ENCODE data around the gene ABCD1. TPM values are rescaled to one million over a fixed set of nuclear protein-coding genes. Genes with fewer than 3 reads are reported as not detected.
"Not testable (repeated sequence)": the region's sequence is repeated elsewhere in the genome, so short reads cannot be mapped to it uniquely, and the experiment has no call there.

ABCD1 gene
- total RNA-seq, 2 donors from 2014 or later, result 14.7 to 17.7 TPM

DNA sequence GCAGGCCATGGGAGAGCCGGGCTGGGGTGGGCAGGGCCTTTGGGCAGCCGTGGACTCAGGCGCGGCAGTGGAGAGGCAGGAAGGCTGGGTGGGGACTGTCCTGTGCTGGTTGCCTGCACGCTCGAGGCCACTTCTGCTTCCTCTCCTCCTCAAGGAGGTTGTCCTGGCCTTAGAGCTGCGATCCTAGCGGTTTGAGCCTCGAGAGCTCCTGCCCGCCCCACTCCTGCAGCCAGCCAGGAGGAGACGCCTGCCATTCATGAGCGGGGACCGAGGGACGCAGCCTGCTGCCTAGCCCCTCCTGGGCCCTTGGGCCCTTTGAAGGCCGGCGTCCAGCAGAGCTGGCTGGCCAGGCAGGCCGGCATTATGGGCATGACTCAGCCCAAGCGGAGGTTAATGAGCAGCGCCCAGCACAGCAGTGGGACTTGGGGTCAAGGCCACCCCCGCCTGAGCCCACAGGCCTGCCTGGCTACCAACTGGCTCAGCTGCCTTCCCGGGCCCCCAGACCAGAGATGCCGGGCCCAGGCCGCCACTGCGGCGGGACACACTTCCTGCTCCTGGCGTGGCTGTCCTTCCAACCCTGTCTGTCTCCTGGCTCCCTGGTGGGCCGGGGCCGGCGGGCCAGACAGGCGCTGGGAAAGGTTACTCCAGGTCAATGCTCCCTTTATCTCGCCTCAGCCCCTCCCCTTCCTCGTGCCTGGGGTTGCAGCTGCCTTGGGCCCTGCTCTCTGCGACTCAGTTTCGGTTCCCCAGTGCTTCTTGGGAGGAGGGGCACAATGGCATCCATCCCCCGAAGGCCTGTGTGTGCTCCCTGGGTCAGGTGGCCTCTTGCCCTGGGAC, 1.8 kb downstream of the ABCD1 start:
- DNase-seq, result peak; percentile 21 to 35 (median 30)
- peak overlapping the region; percentile 86 for H3K27ac Mint-ChIP-seq
- no peaks in the 10 kb centered on the region for H3K36me3 Mint-ChIP-seq (ENCODE audit: low read depth)
- no peaks in the 10 kb centered on the region for H3K9me3 ChIP-seq (ENCODE audit: control insufficient read depth, low read length, poor library complexity, severe bottlenecking)
- H3K4me1 Mint-ChIP-seq, result peaks cover 16% of the 10 kb centered on the region
- peak overlapping the region; percentile 70 for H3K4me3 Mint-ChIP-seq
- H3K27me3 Mint-ChIP-seq, result no peaks in the 10 kb centered on the region
- ATAC-seq, result peak; percentile 27

DNA sequence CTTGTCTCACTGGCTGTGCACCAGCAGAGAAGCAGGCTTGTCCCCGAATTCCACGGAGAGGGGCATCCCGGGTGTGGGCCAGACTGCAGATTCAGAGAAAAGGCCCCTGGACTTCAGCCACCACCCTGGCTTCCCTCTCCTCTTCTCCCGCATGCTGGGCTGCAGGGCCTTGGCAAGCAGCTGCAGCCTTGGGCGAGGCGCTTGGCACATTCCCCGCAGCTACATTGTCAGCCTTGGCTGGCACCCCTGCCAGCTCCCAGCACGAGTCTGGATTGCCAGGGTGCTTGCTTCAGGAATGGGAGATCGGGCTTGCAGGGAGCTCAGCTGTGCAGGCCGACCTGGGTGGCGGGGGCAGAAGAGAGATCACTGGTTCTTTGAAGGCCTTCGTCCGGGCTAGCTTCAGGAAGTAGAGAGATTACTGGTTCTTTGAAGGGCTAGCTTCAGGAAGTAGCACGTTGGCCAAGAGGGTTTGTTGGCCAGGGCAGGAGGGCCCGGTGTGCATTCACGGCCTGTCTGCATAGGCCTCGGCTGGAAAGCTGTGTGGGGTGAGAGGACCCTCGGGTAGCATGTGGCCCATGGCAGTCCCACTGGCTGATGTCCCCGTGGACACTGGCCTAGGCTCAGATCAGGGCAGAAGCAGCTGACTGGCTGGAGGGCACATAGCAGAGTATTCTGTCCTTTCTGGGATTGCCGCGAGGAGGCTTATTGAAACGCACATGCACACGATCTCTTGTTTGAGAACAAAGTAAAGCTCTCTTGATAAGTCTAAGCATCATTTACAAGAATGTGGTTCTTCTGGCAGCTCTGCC, 2.7 kb downstream of the ABCD1 start:
- DNase-seq (no peak), ATAC-seq (no peak)
- no peaks in the 10 kb centered on the region for H3K9me3 ChIP-seq (ENCODE audit: control insufficient read depth, low read length, poor library complexity, severe bottlenecking)
- peak overlapping the region; percentile 70 for H3K4me3 Mint-ChIP-seq
- H3K4me1 Mint-ChIP-seq, result peaks cover 11% of the 10 kb centered on the region
- no peaks in the 10 kb centered on the region for H3K27me3 Mint-ChIP-seq
- H3K36me3 Mint-ChIP-seq (ENCODE audit: low read depth), result no peaks in the 10 kb centered on the region
- H3K27ac Mint-ChIP-seq, result peak overlapping the region; percentile 86

DNA sequence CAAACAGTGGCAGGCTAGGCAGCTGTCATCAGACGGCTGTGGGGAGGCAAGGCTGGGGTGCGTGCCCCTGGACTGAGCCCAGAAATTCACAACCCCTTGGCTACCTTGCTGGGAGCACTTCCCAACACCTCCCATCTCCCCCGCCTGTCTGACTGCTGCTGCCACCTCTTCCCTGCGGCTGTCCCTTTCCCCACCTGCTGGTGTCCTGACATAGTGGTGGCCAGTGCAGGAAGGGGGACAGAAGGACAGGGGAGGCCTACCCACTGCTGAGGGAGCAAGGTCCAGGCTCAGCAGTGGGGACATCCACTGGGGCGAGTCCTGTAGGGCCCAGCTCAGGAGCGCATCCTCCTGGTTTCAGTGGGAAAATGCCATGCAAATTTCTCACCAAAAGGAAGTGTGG, 3.4 kb downstream of the ABCD1 start:
- Mint-ChIP-seq H3K36me3 (ENCODE audit: low read depth) (no peaks in the 10 kb centered on the region), H3K4me3 (no peak overlapping the region), H3K27ac (peak overlapping the region; percentile 86), H3K4me1 (peaks cover 9% of the 10 kb centered on the region), H3K27me3 (no peaks in the 10 kb centered on the region)
- no peaks in the 10 kb centered on the region for H3K9me3 ChIP-seq (ENCODE audit: control insufficient read depth, low read length, poor library complexity, severe bottlenecking)
- no peak for ATAC-seq
- DNase-seq, result no peak

DNA sequence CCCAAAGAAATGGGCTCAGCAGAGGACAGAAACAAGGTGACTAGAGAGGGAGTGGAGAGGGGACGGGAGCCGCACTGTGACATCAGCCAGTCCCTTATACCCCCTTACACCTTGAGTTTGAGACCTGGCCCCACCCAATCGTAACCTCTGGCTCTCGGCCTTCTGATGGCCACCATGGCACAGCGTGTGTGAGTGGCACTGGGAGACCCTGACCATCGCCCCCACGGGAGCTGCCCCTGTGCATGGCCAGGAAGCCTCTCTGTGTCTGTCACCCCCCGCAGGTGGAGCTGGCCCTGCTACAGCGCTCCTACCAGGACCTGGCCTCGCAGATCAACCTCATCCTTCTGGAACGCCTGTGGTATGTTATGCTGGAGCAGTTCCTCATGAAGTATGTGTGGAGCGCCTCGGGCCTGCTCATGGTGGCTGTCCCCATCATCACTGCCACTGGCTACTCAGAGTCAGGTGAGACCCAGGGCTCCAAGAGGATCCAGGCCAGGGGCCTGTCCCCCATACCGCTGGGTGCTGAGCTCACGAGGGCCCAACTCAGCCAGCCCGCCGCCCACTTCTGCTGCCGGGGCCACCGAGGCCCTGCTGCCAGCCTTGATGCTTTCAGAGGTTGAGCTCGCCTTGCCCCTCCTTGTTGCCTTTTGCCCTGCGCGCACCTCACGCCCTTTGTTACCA, 4.4 kb downstream of the ABCD1 start:
- ATAC-seq, result no peak

DNA sequence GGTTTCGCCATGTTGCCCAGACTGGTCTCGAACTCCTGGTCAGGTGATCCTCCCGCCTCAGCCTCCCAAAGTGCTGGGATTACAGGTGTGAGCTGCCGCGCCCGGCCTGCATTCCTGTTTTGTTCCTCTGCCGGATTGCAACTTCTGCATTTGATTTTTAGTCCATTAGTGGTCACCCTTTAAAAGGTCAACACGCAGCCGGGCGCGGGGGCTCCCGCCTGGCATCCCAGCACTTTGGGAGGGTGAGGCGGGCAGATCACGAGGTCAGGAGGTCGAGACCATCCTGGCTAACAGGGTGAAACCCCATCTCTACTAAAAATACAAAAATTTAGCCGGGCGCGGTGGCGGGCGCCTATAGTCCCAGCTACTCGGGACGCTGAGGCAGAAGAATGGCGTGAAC, 5.5 kb downstream of the ABCD1 start:
- H3K4me1 Mint-ChIP-seq, result peaks cover 14% of the 10 kb centered on the region
- not testable (repeated sequence) for ATAC-seq; H3K27ac Mint-ChIP-seq; H3K27me3 Mint-ChIP-seq; DNase-seq; H3K9me3 ChIP-seq (ENCODE audit: control insufficient read depth, low read length, poor library complexity, severe bottlenecking); H3K4me3 Mint-ChIP-seq; H3K36me3 Mint-ChIP-seq (ENCODE audit: low read depth)

More for the DNA sequence above, 4.4 kb downstream of the ABCD1 start:
- no peaks in the 10 kb centered on the region for H3K36me3 Mint-ChIP-seq (ENCODE audit: low read depth)
- no peaks in the 10 kb centered on the region for H3K27me3 Mint-ChIP-seq
- H3K9me3 ChIP-seq (ENCODE audit: control insufficient read depth, low read length, poor library complexity, severe bottlenecking), result no peaks in the 10 kb centered on the region
- DNase-seq, result no peak
- H3K27ac Mint-ChIP-seq, result peak overlapping the region; percentile 47
- H3K4me3 Mint-ChIP-seq, result no peak overlapping the region
- H3K4me1 Mint-ChIP-seq, result peaks cover 9% of the 10 kb centered on the region

DNA sequence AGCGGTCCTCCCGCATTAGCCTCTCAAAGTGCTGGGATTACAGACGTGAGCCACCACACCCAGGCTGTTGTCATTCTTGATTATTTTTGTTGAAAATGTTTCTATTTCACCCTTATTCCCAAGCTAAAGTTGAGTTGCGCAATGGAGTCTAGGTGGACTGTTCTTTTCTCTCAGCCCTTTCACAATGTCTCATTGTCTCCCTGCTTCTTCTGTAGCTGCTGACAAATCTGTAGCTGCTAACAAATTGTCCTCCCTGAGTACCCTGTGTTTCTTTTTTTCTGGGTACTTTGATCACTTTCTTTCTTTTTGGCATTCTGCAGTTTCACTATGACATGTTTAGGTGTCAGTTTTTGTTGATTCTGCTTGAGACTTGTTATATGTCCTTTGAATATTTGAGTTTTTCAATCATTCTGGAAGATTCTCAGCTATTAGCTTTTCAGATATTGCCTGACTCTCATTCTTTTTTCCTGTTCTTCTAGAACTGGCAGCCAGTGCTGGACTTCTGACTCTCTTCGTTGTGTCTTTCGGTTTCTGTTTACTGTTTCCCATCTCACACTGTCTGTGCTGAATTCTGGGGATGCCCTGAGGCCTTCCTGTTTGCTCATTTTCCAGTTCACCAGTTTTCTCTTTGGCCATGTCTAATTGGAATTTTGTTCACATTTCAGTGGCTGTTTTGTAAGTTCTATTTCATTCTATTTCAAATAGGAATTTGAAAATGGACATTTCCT, 6.6 kb downstream of the ABCD1 start:
- H3K4me1 Mint-ChIP-seq, result peaks cover 20% of the 10 kb centered on the region

DNA sequence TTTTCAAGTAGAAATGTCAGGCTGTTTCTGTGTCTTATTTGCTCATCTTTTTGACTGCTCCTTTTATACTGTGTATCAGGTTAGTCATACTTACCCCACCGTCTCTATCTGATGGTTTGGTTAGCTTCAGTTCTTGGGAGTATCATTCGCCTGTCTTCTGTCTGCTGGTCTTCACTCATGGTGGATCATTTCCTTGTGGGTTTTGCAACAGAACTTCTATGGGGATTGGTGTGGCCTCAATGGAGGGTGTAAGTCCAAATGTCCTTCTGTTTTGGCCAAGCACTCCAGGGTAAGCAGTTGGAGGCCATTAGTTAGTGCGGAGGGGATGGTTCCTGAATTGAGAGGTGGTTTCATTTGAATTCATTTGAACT, 7.2 kb downstream of the ABCD1 start:
- ATAC-seq (no peak), DNase-seq (no peak)
- Mint-ChIP-seq H3K27me3 (no peaks in the 10 kb centered on the region), H3K36me3 (ENCODE audit: low read depth) (no peaks in the 10 kb centered on the region), H3K4me1 (peaks cover 18% of the 10 kb centered on the region), H3K27ac (no peak overlapping the region), H3K4me3 (no peak overlapping the region)
- H3K9me3 ChIP-seq (ENCODE audit: control insufficient read depth, low read length, poor library complexity, severe bottlenecking), result no peaks in the 10 kb centered on the region

More for the DNA sequence above, 6.6 kb downstream of the ABCD1 start:
- ATAC-seq (no peak), DNase-seq (no peak)
- no peaks in the 10 kb centered on the region for H3K9me3 ChIP-seq (ENCODE audit: control insufficient read depth, low read length, poor library complexity, severe bottlenecking)
- Mint-ChIP-seq H3K27ac (no peak overlapping the region), H3K27me3 (no peaks in the 10 kb centered on the region), H3K4me3 (no peak overlapping the region), H3K36me3 (ENCODE audit: low read depth) (no peaks in the 10 kb centered on the region)

DNA sequence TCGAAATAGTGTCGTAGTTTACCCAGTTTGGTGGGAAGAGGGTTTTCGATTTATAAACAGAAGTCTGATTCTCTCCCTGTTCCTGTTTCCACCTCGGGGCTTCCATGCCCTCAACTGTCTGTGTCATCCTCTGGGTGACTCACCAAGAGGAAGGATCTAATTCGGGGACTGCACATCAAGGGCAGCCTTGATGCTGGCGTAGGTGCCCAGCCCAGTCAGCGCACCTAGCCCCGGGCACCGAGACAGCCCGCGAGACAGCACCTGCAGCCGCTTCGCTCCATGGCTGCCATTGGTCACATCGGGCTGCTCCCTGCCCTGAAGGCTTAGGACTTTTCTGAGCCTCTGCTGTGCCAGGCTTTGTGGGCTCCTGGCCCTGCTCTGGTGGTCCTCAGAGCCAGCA, 7.7 kb downstream of the ABCD1 start:
- H3K9me3 ChIP-seq (ENCODE audit: control insufficient read depth, low read length, poor library complexity, severe bottlenecking), result no peaks in the 10 kb centered on the region
- H3K36me3 Mint-ChIP-seq (ENCODE audit: low read depth), result no peaks in the 10 kb centered on the region
- DNase-seq, result no peak
- no peak for ATAC-seq
- H3K4me3 Mint-ChIP-seq, result no peak overlapping the region
- peaks cover 17% of the 10 kb centered on the region for H3K4me1 Mint-ChIP-seq
- no peaks in the 10 kb centered on the region for H3K27me3 Mint-ChIP-seq
- no peak overlapping the region for H3K27ac Mint-ChIP-seq

DNA sequence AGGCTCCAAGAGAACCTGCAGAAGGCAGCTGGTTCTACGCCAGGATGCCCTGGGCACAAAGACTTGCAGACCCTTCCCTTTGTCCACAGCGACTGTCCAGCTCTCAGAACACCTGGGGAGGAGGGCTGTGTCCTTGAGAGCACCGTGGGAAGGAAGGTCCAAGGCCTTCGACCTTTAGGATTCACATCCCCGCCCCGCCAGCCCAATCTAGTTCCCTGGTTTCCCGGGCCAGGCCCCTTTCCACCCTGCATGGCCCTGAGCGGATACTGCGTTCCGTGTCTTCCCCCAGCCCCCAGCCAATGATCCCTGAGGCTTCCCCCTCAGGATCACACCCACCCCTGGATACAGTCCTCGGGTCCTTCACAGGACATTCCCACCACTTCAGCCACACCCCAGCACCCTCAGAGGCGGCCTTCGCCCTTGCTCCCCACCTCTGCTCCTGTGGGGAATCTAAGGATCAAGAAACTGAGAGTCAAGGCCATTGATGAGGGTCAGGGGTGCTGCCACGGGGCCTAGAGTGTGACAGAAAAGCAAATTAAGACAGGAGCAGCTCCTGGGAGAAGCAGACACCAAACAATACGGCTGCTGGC, 9.1 kb downstream of the ABCD1 start:
- no peaks in the 10 kb centered on the region for H3K9me3 ChIP-seq (ENCODE audit: control insufficient read depth, low read length, poor library complexity, severe bottlenecking)
- no peaks in the 10 kb centered on the region for H3K27me3 Mint-ChIP-seq
- ATAC-seq, result no peak
- H3K4me1 Mint-ChIP-seq, result peaks cover 17% of the 10 kb centered on the region
- no peak overlapping the region for H3K27ac Mint-ChIP-seq
- H3K4me3 Mint-ChIP-seq, result no peak overlapping the region
- no peaks in the 10 kb centered on the region for H3K36me3 Mint-ChIP-seq (ENCODE audit: low read depth)
- no peak for DNase-seq

DNA sequence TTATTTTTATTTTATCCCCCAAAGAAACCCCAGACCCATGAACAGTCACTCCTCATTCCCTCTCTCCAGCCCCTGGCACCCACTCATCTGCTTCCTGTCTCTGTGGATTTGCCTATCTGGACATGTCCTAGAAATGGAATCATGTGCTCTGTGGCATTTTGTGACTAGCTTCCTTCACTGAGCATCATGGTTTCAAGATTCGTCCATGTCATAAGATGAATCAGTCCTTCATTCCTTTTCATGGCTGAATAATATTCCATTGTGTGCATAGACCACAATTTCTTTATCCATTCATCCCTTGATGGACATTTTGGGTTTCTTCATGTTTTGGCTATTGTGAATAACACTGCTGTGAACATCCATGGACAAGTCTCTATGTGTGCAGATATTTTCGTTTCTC, 10.2 kb downstream of the ABCD1 start:
- no peaks in the 10 kb centered on the region for H3K36me3 Mint-ChIP-seq (ENCODE audit: low read depth)
- DNase-seq, result no peak
- H3K4me1 Mint-ChIP-seq, result peaks cover 14% of the 10 kb centered on the region
- no peak overlapping the region for H3K27ac Mint-ChIP-seq
- H3K4me3 Mint-ChIP-seq, result peak overlapping the region; percentile 47
- no peaks in the 10 kb centered on the region for H3K9me3 ChIP-seq (ENCODE audit: control insufficient read depth, low read length, poor library complexity, severe bottlenecking)
- H3K27me3 Mint-ChIP-seq, result no peaks in the 10 kb centered on the region
- no peak for ATAC-seq

DNA sequence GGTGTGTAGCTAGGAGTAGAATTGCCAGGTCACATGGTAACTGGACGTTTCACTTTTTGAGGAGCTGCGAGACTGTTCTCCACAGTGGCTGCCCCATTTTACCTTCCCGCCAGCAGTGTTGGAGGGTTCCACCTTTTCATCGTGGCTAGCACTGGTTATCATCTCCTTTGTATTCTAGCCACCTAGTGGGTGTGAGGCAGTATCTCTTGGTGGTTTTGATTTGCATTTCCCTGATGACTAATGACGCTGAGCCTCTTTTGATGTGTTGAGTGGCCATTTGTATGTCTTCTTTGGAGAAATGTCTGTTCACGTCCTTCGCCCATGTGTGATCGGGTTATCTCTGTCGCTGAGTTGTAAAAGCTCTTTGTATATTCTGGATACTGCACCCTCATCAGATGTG, 10.6 kb downstream of the ABCD1 start:
- no peak overlapping the region for H3K27ac Mint-ChIP-seq
- peak; percentile 86 for ATAC-seq
- DNase-seq, result no peak
- peaks cover 15% of the 10 kb centered on the region for H3K4me1 Mint-ChIP-seq
- no peaks in the 10 kb centered on the region for H3K36me3 Mint-ChIP-seq (ENCODE audit: low read depth)
- H3K4me3 Mint-ChIP-seq, result peak overlapping the region; percentile 47
- no peaks in the 10 kb centered on the region for H3K27me3 Mint-ChIP-seq
- H3K9me3 ChIP-seq (ENCODE audit: control insufficient read depth, low read length, poor library complexity, severe bottlenecking), result no peaks in the 10 kb centered on the region

DNA sequence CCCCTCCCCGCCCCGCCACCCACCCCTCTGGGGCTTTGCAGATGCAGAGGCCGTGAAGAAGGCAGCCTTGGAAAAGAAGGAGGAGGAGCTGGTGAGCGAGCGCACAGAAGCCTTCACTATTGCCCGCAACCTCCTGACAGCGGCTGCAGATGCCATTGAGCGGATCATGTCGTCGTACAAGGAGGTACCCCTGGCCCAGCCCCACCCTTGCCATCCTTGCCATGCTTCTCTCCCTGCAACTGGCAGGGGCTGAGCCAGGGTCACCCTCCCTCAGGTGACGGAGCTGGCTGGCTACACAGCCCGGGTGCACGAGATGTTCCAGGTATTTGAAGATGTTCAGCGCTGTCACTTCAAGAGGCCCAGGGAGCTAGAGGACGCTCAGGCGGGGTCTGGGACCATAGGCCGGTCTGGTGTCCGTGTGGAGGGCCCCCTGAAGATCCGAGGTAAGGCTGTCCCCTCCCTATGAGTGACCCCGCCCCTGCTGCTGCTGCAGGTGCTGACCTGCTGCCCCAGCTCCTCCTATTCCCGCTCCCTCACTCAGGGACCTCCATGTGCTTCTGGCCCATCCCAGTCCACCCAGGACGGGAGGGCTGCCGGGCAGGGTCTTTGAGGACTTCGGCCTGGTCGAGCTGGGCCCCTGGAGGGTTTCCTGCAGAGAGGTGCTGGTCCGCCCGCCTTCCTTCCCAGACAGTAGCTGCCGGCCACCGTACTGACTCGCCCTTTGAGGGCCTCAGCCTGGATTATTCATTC, 11.6 kb downstream of the ABCD1 start:
- H3K9me3 ChIP-seq (ENCODE audit: control insufficient read depth, low read length, poor library complexity, severe bottlenecking), result no peaks in the 10 kb centered on the region
- Mint-ChIP-seq H3K27me3 (no peaks in the 10 kb centered on the region), H3K36me3 (ENCODE audit: low read depth) (no peaks in the 10 kb centered on the region), H3K4me1 (peaks cover 18% of the 10 kb centered on the region), H3K4me3 (no peak overlapping the region), H3K27ac (no peak overlapping the region)
- no peak for ATAC-seq
- no peak for DNase-seq
